ENCODE measurements around the gene LPCAT1. TPM values are rescaled to one million over a fixed set of nuclear protein-coding genes. Genes with fewer than 3 reads are reported as not detected.

Gene LPCAT1
- total and polyA plus RNA-seq, 2 of the 13 experiments (the other 11 are each of a cell fraction or from before 2014, with no cell fraction given) = 29.8 to 90.6 TPM

DNA sequence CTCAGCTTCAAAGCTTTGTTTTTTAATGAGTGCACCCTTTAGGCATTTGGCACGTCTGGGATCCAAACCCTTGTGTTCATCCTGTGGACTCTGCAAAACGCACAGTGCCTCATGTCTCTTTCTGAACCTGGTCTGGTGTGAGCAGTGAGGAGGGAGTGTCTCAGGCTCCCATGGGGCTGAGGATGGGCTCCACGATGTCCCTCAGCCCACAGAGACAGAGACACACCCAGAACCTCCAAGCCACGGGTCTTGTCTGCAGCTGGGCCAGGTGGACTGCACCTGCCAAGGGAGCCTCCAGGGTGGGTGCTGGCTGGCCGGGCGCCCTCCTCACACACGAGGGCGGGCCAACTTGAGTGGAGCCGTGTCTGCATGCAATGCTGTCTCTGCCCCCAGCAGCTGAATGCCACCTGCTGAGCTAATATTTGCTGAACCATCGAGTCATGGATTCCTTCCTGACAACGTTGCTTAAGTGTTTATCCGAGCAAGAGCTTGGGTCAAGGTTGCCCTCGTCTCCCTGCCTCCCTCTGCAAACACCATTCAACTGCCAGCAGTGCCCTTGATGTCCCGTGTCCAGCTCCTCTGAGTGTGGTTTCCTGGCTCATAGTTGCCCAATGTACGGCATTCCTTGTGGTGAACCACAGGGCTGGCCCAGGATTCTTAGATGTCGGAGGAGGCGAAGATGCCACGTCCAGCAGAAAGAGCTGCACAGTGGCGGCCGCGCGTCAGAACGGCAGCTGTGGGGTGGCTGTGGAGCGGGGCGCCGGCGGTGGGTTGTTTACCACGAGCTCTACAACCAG lies 31.4 kb upstream of the LPCAT1 start (continued):
- TF ChIP-seq, protein P1, sequence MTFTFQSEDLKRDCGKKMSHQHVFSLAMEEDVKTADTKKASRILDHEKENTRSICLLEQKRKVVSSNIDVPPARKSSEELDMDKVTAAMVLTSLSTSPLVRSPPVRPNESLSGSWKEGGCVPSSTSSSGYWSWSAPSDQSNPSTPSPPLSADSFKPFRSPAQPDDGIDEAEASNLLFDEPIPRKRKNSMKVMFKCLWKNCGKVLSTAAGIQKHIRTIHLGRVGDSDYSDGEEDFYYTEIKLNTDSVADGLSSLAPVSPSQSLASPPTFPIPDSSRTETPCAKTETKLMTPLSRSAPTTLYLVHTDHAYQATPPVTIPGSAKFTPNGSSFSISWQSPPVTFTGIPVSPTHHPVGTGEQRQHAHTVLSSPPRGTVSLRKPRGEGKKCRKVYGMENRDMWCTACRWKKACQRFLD (CRISPR knock-in tag; IDR thresholded peaks at IDR 0.05; ENCODE audit: borderline replicate concordance) = no peak
- TF ChIP-seq ZNF253 (CRISPR knock-in tag; IDR thresholded peaks at IDR 0.05; ENCODE audit: borderline replicate concordance) (peak; percentile 38; the same call in 1 of the 2 replicates), ZNF543 (CRISPR knock-in tag; IDR thresholded peaks at IDR 0.05) (0 out of 2 replicates have a peak, but pooled peaks have one; percentile 11), ARID2 (CRISPR knock-in tag; IDR thresholded peaks at IDR 0.05; ENCODE audit: borderline replicate concordance) (no peak), FOXO1 (CRISPR knock-in tag; IDR thresholded peaks at IDR 0.05) (peak; percentile 99), ZNF678 (CRISPR knock-in tag; IDR thresholded peaks at IDR 0.05) (no peak), YEATS2 (CRISPR knock-in tag; IDR thresholded peaks at IDR 0.05; ENCODE audit: borderline replicate concordance) (peak; percentile 73; the same call in 1 of the 2 replicates), ZNF441 (CRISPR knock-in tag; IDR thresholded peaks at IDR 0.05; ENCODE audit: borderline replicate concordance) (no peak), HNRNPLL (IDR thresholded peaks at IDR 0.05; ENCODE audit: low read depth, low read length, poor library complexity, severe bottlenecking) (no peak), SKI (IDR thresholded peaks at IDR 0.05; ENCODE audit: partially characterized antibody) (peak; percentile 89), MAFF (IDR thresholded peaks at IDR 0.05; ENCODE audit: low read depth, low read length) (peak; percentile 61), ZNF562 (CRISPR knock-in tag; IDR thresholded peaks at IDR 0.05; ENCODE audit: borderline replicate concordance) (no peak), DNMT1 (CRISPR knock-in tag; IDR thresholded peaks at IDR 0.05) (0 out of 2 replicates have a peak, but pooled peaks have one; percentile 76), XRCC5 (optimal IDR thresholded peaks at IDR 0.05; ENCODE audit: low read length) (no peak), MEIS1 (CRISPR knock-in tag; IDR thresholded peaks at IDR 0.05; ENCODE audit: borderline replicate concordance) (peak; percentile 29; the same call in 1 of the 2 replicates), NAIF1 (CRISPR knock-in tag; IDR thresholded peaks at IDR 0.05; ENCODE audit: borderline replicate concordance) (no peak; the same call in 1 of the 2 replicates), SMAD1 (CRISPR knock-in tag; IDR thresholded peaks at IDR 0.05; ENCODE audit: borderline replicate concordance, low read depth) (no peak; the same call in 1 of the 2 replicates), POLR2G (IDR thresholded peaks at IDR 0.05; ENCODE audit: low read depth, low read length) (peak; percentile 29; the same call in 1 of the 2 replicates), ZNF232 (CRISPR knock-in tag; IDR thresholded peaks at IDR 0.05; ENCODE audit: borderline replicate concordance) (no peak), ZSCAN21 (CRISPR knock-in tag; IDR thresholded peaks at IDR 0.05; ENCODE audit: borderline replicate concordance) (peak; percentile 82; the same call in 1 of the 2 replicates), ZNF160 (CRISPR knock-in tag; IDR thresholded peaks at IDR 0.05) (0 out of 2 replicates have a peak, but pooled peaks have one; percentile 45), MATR3 (CRISPR knock-in tag; IDR thresholded peaks at IDR 0.05) (no peak), ZFYVE20 (CRISPR knock-in tag; IDR thresholded peaks at IDR 0.05; ENCODE audit: borderline replicate concordance, low read depth) (no peak)
- TF ChIP-seq, protein P2, sequence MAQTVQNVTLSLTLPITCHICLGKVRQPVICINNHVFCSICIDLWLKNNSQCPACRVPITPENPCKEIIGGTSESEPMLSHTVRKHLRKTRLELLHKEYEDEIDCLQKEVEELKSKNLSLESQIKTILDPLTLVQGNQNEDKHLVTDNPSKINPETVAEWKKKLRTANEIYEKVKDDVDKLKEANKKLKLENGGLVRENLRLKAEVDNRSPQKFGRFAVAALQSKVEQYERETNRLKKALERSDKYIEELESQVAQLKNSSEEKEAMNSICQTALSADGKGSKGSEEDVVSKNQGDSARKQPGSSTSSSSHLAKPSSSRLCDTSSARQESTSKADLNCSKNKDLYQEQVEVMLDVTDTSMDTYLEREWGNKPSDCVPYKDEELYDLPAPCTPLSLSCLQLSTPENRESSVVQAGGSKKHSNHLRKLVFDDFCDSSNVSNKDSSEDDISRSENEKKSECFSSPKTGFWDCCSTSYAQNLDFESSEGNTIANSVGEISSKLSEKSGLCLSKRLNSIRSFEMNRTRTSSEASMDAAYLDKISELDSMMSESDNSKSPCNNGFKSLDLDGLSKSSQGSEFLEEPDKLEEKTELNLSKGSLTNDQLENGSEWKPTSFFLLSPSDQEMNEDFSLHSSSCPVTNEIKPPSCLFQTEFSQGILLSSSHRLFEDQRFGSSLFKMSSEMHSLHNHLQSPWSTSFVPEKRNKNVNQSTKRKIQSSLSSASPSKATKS (CRISPR knock-in tag; IDR thresholded peaks at IDR 0.05) = no peak
- TF ChIP-seq, protein P3, sequence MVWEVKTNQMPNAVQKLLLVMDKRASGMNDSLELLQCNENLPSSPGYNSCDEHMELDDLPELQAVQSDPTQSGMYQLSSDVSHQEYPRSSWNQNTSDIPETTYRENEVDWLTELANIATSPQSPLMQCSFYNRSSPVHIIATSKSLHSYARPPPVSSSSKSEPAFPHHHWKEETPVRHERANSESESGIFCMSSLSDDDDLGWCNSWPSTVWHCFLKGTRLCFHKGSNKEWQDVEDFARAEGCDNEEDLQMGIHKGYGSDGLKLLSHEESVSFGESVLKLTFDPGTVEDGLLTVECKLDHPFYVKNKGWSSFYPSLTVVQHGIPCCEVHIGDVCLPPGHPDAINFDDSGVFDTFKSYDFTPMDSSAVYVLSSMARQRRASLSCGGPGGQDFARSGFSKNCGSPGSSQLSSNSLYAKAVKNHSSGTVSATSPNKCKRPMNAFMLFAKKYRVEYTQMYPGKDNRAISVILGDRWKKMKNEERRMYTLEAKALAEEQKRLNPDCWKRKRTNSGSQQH (CRISPR knock-in tag; IDR thresholded peaks at IDR 0.05; ENCODE audit: low read depth) = 0 out of 2 replicates have a peak, but pooled peaks have one; percentile 81

All from HepG2 (cell line).